ENCODE data around the gene CCDC192.

Gene CCDC192

DNA sequence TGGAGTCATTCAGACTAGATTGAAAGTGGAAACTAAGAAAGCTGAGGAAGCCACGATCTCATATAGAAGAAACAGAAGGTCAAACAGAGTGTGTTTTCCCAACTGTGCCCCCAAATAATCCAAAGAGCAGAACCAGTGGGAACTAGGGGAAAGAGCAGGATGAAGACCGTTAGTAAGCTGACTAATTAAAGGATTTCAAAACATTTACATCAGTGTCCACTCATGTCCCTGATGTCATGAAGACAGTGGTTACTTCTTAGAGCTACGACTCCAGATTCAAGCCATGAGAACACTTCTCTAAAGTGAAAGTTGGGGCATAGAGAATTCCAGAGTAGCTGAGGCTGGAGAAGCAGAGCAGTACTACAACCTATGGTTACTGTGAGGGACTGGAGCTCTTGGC lies 260.7 kb downstream of the CCDC192 start:
- no peaks in the 10 kb centered on the region for H3K27me3 ChIP-seq (replicated peaks; ENCODE audit: control insufficient read depth, insufficient read depth, low read length)
- no peak overlapping the region for H3K4me3 ChIP-seq (replicated peaks; ENCODE audit: low read depth, low read length)
- peaks cover 2% of the 10 kb centered on the region for H3K36me3 ChIP-seq (ENCODE audit: control insufficient read depth, insufficient read depth, low read length)
- TF ChIP-seq, protein P1, sequence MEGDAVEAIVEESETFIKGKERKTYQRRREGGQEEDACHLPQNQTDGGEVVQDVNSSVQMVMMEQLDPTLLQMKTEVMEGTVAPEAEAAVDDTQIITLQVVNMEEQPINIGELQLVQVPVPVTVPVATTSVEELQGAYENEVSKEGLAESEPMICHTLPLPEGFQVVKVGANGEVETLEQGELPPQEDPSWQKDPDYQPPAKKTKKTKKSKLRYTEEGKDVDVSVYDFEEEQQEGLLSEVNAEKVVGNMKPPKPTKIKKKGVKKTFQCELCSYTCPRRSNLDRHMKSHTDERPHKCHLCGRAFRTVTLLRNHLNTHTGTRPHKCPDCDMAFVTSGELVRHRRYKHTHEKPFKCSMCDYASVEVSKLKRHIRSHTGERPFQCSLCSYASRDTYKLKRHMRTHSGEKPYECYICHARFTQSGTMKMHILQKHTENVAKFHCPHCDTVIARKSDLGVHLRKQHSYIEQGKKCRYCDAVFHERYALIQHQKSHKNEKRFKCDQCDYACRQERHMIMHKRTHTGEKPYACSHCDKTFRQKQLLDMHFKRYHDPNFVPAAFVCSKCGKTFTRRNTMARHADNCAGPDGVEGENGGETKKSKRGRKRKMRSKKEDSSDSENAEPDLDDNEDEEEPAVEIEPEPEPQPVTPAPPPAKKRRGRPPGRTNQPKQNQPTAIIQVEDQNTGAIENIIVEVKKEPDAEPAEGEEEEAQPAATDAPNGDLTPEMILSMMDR (IDR thresholded peaks at IDR 0.05; ENCODE audit: insufficient read depth, low read length, poor library complexity, severe bottlenecking) = no peak
- DNase-seq (ENCODE audit: extremely low read depth, insufficient read length) = no peak

DNA sequence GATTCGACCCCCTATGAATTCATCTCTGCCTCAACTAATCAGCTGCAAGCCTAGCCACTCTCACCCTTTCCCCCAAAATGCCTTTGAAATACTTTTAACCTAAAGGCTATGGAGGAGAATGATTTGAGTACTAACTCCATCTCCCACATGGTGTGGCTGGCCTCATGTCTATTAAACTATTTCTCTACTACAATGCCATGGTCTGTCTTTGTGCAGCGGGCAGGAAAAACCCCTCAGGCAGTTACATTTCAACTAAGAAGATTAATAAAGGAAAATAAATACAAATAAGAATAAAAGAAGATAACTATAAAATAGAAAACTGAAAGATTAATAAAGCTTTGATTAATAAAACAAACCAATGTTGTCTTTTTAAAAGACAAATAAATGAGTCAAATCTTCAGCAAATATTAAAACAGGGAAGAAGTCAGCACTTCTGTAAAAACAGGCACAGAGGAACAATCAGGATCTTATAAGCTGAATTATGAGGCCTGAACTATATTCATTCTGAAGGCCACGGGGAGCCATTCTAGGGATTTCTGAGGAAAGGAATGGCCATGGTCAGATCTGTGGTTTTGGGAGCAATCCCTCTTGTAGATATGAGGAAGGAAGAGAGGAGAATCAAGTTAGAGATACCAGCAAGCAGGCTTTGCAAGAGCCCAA lies 264.3 kb downstream of the CCDC192 start:
- TF ChIP-seq, protein P1 (IDR thresholded peaks at IDR 0.05; ENCODE audit: insufficient read depth, low read length, poor library complexity, severe bottlenecking) = no peak
- no peak for DNase-seq (ENCODE audit: extremely low read depth, insufficient read length)
- Histone ChIP-seq H3K27me3 (replicated peaks; ENCODE audit: control insufficient read depth, insufficient read depth, low read length) (no peaks in the 10 kb centered on the region), H3K36me3 (ENCODE audit: control insufficient read depth, insufficient read depth, low read length) (peaks cover 2% of the 10 kb centered on the region), H3K4me3 (replicated peaks; ENCODE audit: low read depth, low read length) (no peak overlapping the region)

DNA sequence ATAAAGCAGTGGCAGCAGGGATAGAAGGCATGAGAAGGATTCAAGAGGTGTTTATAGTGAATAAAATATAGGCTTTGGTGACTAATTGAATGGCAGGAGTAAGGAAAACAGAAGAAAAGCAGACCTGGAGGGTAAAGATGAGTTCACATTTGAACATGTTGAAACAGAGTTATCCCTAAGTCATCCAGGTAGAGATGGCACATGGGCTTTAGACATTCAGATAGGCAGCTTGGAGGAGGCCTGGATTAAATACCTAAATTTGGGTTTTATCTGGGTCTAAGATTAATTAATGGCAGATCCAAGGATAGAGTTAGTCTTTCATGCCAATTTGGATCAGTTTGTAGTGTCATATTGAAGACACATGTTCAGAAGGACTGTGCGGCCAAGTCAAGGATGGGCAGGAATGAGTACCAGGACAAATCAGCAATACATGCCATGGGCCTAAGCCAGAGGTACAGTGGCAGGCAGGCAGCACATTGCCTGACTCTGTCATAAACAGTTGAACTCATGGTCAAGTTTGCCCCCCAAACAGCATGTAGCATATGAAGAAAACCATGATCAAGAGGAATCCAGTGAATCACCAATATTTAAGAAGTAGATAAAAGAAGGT lies 264.9 kb downstream of the CCDC192 start:
- Histone ChIP-seq H3K36me3 (ENCODE audit: control insufficient read depth, insufficient read depth, low read length) (peaks cover 2% of the 10 kb centered on the region), H3K27me3 (replicated peaks; ENCODE audit: control insufficient read depth, insufficient read depth, low read length) (no peaks in the 10 kb centered on the region), H3K4me3 (replicated peaks; ENCODE audit: low read depth, low read length) (no peak overlapping the region)
- no peak for DNase-seq (ENCODE audit: extremely low read depth, insufficient read length)
- TF ChIP-seq, protein P1 (IDR thresholded peaks at IDR 0.05; ENCODE audit: insufficient read depth, low read length, poor library complexity, severe bottlenecking) = no peak

DNA sequence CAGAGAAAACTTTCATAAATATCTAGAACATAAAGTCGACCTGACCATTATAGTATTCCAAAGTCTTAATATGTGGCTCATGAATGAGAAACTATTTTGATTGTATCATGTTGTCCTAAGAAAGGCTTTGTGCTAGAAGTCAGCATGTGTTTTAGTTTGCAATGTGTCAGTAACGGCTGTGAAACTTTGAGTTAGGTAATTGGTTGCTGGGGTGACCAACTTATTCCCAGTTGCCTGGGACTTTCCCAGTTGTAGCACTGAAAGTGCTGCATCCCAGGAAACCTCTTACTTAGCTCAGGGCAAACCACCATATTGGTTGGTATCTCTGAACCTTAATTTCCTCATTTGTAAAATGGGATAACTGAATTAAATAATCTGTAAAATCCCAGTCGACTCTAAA lies 265.8 kb downstream of the CCDC192 start:
- TF ChIP-seq, protein P1 (IDR thresholded peaks at IDR 0.05; ENCODE audit: insufficient read depth, low read length, poor library complexity, severe bottlenecking) = no peak
- no peak for DNase-seq (ENCODE audit: extremely low read depth, insufficient read length)

DNA sequence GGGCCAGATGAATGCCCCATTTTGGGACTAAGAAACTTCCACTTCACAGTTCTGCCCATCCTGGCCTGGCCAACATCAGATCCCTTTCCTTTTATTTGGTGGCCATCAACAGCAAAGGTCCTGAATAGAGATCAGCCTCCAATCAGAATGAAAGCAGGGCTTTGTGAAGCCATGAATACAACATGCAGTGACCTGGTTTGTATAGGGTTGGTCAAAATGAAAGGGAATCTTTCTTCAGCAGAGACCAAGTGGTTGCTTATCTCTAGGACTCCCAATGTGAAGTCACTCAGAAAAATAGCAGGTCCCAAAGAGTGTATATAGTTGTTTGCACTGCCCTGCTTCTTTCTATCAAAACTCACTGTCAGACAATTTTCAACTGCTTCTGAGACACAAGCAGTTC lies 266.5 kb downstream of the CCDC192 start:
- TF ChIP-seq, protein P1 (IDR thresholded peaks at IDR 0.05; ENCODE audit: insufficient read depth, low read length, poor library complexity, severe bottlenecking) = no peak
- no peak for DNase-seq (ENCODE audit: extremely low read depth, insufficient read length)
- Histone ChIP-seq H3K36me3 (ENCODE audit: control insufficient read depth, insufficient read depth, low read length) (peaks cover 2% of the 10 kb centered on the region), H3K4me3 (replicated peaks; ENCODE audit: low read depth, low read length) (no peak overlapping the region), H3K27me3 (replicated peaks; ENCODE audit: control insufficient read depth, insufficient read depth, low read length) (no peaks in the 10 kb centered on the region)

More for the DNA sequence above, 265.8 kb downstream of the CCDC192 start:
- Histone ChIP-seq H3K27me3 (replicated peaks; ENCODE audit: control insufficient read depth, insufficient read depth, low read length) (no peaks in the 10 kb centered on the region), H3K4me3 (replicated peaks; ENCODE audit: low read depth, low read length) (no peak overlapping the region), H3K36me3 (ENCODE audit: control insufficient read depth, insufficient read depth, low read length) (peaks cover 2% of the 10 kb centered on the region)

Data from GM06990 (cell line).